ENCODE data around the gene LAMA4.
A peak's percentile ranks its signal among the peaks of the same experiment; 100 is the strongest.

Gene LAMA4

GRCh38 chr6:112270756-112271155 lies 16.4 kb upstream of the LAMA4 start:
- no peak for DNase-seq

DNA sequence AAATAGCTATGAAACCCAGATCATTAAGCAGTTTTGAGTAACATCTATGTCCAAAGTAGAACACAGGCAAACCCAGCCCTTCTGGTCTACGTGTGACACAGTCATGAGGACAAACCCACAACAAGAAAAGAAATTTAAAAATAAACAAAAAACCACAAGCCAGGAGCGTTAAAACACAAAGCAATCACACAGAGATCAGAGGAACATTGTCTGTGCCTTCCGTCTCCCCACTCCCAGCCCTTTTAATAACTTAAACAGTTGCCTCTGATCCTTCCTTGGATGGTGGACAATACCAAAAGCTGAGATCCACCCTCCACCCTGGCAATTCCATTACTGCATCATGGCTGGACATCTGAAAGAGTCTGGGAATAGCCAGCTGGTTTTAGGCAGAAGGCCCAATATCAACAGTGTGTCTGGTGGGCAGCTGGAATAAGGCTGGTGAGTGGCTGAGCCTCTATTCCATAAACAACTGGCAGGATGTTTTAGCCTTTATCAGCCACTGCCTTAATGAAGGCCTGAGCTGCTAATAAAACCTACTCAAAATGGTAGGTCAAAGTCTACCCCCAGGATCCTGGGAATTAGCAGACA lies 15.7 kb upstream of the LAMA4 start:
- no peak for DNase-seq

DNA sequence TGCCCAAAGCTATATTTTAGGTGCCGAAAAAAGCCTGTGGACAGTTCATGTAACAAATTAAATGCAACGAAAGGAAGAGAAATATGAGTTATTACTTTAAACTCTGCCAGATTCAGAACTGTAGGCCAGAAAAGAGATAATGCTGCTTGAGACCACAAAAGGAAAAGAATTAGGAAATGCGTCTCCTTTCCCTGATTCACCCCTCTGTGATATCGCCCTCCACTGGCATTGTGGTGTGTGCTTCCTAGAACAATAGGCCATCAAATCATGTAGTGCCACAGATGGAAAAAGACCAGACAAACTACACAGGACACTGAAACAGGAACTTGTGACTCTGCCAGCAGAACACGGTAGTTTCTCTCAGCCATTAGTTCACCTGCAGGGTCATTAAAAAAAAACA lies 14.7 kb upstream of the LAMA4 start:
- DNase-seq = no peak

GRCh38 chr6:112268654-112269053 lies 14.3 kb upstream of the LAMA4 start:
- DNase-seq = no peak

GRCh38 chr6:112268019-112268418 lies 13.7 kb upstream of the LAMA4 start:
- no peak for DNase-seq

- DNase-seq = no peak
Measured at GRCh38 chr6:112266331-112266730, 12.0 kb upstream of the LAMA4 start.

GRCh38 chr6:112259337-112259675 lies 4.9 kb upstream of the LAMA4 start:
- no peak for DNase-seq

DNA sequence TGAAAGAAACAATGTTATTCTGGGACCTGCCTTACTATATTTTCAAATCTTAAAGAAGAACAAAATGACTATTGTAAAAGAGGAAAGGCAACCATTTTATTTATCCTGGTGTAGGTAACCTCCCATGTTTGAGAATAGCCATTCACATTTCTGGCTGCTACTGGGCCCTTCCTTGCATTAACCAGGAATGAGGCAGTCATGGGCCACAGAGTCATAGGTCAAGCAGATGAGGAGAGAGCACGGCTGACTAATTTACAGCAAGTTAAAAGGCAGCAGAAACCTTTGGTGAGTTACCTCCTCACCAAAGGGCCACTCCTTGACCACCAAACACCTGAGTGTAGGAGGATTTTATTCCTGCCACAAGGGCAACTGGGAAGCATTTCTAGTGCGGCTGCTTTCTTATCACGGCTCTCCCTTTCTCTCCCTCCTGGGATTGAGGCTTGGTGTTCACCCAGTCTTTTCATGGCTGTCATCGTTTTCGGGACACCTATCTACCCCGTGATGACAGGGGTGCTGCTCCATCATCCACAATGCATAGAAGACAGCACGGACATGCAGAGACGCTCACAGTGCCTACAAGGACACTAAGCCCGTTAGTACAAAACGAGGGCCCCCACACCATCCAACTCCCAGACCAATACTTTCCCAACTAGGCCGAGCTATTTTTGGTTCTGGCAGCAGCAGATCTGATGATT lies 4.4 kb upstream of the LAMA4 start:
- no peak for DNase-seq

- no peak for DNase-seq
Measured at GRCh38 chr6:112257178-112257855, 3.0 kb upstream of the LAMA4 start.

GRCh38 chr6:112254921-112255320 lies 554 bp upstream of the LAMA4 start:
- DNase-seq = no peak

DNA sequence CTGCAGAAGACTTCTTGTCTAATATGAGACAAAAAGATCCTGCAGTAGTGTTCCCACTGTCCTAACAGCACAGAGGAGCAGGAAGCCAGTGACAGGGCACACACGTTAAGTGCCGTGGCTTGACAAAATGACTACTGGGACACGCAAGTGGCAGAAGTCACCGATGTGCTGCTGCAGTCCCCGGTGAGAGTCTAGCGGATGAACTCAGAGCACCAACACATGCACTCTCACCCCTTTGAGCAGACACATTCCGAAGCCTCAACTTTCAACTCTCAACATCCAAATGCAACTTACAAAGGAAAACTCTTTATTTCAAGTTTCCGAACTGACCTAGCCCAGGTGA lies 898 bp downstream of the LAMA4 start:
- peak; percentile 54 for DNase-seq

GRCh38 chr6:112252571-112253497 lies 1.5 kb downstream of the LAMA4 start:
- DNase-seq = no peak

GRCh38 chr6:112251171-112251875 lies 3.0 kb downstream of the LAMA4 start:
- DNase-seq = no peak

DNA sequence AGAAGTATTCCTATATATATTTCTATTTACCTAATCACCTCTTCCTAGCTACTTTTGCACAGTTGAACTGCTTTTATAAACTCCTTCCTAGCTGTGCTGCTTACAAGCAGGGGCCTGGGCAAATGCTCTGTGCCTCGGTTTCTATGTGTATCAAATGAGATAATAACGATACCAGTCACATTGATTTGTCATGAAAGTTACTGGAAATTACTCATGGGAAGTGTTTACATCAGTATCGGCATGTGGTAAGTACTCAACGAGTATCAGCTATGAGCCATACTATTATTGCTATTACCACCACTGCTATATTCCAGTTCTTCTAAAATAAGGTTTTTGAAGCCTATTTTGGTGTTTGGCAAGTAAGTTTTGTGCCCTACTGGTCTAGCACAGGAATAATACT lies 4.9 kb downstream of the LAMA4 start:
- DNase-seq = no peak

DNA sequence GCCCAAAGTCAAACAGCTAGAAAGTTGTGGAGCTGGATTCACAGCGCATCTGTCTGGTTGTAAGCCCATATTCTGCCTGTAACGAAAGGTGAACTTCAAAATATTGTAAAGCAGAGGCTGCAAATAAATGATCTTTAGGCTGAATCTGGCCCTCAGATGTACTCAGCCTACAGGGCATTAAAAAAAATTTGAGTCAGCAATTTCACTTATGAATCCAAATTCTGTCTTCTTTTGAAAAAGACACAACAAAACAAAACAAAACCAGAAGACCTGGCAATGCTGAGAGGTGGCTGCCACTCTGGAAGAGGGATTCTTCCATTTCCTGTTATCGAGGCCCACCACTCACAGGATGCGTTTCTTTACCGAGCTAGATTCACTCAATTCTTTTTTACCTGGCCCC lies 7.1 kb downstream of the LAMA4 start:
- DNase-seq = no peak

DNA sequence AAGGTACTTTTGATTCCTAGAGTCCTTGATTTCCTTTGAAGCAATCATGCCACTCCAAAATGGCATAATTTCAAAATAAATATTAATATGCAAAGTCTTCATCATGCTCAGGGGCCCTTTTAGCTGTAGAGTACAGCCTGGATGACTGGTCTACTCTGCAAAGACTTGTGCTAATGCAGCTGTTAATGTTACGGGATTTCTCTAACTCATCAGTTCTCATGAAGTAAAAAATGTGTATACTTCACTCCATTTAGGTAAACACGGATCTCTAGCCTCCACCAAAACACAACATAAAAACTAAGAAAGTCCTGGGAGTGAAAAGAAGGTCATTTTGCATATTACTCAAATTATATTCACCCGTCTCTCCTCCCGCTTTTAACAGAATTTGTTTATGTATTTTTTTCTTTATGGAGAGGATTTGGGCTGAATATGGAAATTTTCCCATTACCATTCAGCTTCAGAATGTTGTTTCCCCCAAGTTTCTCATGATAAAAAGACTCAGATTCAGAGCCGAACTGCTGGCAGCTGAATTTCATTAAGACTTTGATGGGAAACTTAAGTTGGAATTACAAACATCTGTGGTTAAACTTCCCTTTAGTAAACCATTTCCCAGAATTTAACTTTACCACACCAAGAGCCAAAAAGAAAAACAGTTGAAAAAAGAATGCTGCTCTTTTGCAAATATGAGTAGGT lies 8.7 kb downstream of the LAMA4 start:
- DNase-seq = no peak

- no peak for DNase-seq
Measured at GRCh38 chr6:112243861-112244827, 10.2 kb downstream of the LAMA4 start.

GRCh38 chr6:112241820-112242429 lies 12.4 kb downstream of the LAMA4 start:
- no peak for DNase-seq

DNA sequence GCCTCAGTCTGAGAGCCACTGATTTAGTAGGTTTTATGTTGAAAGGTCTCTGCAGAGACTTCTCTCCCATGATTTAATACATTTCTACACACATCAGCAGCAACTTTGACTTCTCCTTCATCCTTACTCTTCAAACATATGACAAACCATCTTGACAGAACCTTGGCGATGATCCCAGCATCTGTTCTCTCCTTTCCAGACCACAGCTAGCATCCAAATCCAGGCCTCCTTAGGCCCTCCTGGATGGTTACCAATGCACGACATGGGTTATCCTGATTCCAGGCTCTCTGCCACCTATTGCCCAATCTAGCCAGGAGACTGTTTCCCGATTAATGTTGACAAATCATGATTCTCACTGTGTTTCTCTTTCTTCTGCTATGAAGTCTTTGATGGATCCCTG lies 16.8 kb downstream of the LAMA4 start:
- DNase-seq = no peak

- no peak for DNase-seq
Measured at GRCh38 chr6:112237066-112237465, 17.3 kb downstream of the LAMA4 start.

DNA sequence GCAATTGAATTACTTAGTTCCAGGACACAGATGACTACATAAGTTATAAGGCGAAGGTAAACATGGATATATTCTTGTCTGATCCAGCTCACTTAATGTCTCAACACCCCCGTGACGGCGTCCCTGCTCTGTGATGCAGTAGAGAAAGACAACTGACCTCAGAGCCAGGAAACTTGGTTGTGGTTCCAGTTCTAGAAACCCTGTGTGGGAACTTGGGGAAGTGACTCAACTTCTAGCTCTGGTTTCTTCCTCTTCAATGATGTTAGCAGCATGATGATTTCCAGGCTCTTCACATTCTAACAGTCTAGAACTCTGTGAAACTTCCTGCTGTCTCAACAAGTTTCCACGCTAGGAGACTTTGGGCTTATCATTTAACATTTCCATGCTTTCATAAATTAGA lies 18.4 kb downstream of the LAMA4 start:
- peak; percentile 77 for DNase-seq
